ENCODE data around the gene CKAP5.
"Not testable (repeated sequence)": the region's sequence is repeated elsewhere in the genome, so short reads cannot be mapped to it uniquely, and the experiment has no call there.

Gene CKAP5

DNA sequence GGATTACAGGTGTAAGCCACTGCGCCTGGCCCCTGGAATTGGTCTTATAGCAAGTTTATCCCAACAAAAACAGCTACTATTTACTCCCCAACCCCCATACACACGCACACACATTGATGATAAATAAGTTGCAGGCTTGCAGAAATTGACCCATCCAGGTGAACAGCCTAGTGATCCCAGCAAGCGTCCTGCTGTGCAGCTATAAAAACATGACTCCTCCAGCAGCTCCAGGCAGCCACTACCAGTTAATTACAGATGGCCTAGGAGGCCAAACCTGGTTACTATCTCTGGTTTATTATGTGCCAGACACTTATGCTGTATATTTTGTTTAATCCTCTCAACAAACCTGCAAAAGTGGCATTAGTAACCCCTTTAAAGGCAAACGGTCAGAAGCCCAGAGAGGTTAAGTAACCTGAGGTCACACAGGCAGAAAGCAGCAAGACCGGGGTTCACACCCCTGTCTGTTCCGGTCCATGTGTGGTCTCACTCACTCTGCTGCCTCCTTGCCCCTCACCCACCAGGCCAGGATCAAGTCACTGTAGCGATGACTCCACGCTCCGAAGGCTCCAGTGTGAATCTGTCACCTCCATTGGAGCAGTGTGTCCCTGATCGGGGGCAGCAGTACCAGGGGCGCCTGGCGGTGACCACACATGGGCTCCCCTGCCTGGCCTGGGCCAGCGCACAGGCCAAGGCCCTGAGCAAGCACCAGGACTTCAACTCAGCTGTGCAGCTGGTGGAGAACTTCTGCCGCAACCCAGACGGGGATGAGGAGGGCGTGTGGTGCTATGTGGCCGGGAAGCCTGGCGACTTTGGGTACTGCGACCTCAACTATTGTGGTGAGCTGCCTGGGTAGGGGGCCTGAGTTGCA, 120.5 kb downstream of the CKAP5 start:
- no peak for DNase-seq

DNA sequence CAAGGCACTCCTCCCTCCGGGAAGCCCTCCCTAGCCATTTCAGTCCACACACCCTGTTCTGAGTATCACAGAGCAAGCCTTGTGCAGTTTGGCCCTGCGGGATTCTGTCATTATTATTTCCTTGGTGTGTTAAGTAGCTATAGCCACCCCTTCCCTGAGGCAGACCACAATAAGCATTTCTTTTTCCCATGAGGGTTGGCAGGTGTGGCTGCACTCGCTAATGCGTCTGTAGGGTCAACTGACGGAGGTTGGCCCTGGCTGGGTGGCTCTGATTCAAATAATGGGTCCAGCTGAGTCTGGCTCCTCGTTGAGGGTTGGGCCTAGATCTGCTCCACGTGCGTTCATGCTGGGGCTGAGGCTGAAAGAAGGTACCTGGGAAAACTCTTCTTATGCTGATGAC, 122.0 kb downstream of the CKAP5 start:
- no peak for DNase-seq

DNA sequence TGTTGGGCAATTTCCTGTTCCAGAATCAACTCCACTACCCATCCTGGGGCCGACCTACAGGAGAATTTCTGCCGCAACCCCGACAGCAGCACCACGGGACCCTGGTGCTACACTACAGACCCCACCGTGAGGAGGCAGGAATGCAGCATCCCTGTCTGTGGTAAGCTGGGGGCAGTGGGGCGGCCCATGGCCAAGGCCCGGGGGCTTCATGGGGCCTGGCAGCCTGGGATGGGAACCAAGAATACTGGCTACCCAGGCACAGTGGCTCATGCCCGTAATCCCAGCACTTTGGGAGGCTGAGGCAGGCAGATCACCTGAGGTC, 122.8 kb downstream of the CKAP5 start:
- no peak for DNase-seq

GRCh38 chr11:46722566-46723358, 123.3 kb downstream of the CKAP5 start:
- no peak for DNase-seq

- DNase-seq, result no peak
Measured at GRCh38 chr11:46721286-46721685, 124.8 kb downstream of the CKAP5 start.

DNA sequence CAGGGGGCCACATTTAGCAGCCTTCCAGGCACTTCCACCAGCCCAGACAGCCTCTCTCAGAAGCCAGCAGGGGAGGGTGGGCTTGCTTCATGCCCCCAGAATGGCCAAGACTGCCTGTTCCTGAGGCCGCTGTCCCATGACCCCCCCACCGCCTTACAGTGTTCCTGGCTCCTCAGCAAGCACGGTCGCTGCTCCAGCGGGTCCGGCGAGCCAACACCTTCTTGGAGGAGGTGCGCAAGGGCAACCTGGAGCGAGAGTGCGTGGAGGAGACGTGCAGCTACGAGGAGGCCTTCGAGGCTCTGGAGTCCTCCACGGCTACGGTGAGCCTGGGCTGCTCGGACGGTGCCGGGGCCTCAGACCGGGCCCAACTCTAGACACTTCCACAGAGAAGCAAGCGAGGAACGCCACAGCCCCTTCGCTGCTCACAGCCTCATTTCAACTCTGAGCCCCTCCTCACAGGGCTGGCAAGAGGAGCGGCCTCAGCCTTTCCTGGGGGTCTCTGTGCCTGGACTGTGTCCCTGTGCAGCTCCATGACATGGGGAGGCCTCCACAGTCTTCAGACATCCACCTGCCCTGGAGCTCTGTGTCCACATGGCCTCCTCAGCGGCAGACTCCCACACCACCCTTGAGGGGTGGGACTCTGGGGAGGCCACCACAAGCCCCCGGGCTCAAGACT, 126.4 kb downstream of the CKAP5 start:
- DNase-seq, result no peak

GRCh38 chr11:46719048-46719542, 127.0 kb downstream of the CKAP5 start, which contains the start of gene F2:
F2 (plus strand) TSS chr11:46719213; CDS start chr11:46719236, 23 bp downstream.
- no peak for DNase-seq

DNA sequence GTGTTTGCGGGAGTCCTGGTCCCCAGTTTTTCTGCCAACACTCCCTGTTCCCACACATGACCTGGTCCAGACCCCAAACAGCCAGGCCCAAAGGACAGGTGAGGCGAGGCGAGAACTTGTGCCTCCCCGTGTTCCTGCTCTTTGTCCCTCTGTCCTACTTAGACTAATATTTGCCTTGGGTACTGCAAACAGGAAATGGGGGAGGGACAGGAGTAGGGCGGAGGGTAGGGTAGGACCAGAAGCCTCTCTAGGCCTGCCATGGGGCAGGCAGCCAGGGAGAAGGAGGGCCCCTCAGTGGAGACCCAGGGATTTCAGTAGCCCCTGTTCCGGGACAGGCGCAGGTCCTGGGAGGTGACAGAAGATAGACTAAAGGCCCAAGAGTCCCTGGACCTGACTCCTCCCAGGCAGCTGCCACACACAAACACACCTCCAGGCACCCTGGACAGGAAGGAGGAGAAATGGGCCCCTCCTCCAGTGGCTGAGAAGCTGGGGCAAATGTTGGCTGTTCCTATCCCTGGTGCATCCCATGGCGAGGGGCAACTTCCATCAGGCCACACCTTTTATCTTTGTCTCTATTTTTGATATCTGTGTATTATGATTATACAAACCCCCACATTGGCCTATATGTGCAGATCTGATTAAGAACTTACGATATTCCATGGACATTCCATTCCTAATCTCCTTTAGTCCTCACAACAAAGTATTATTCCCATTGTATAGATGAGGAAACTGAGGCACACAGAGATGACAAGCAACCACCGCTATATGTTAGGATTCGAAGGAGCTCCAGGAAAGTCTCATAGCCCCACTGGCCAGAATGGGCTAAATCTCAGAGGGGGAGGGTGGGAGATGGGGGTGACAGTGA, 127.7 kb downstream of the CKAP5 start:
- no peak for DNase-seq

DNA sequence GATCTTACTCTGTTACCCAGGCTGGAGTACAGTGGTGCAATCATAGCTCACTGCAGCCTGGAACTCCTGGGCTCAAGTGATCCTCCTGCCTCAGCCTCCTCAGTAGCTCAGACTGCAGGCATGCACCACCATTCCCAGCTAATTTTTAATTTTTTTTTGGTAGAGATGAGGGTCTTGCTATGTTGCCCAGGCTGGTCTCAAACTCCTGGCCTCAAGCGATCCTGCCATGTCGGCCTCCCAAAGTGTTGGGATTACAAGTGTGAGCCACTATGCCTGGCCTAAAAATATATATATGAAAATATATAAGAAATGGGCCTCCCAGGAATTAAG, 128.3 kb downstream of the CKAP5 start:
- DNase-seq, result not testable (repeated sequence)

- DNase-seq, result no peak
Measured at GRCh38 chr11:46712874-46713576, 133.1 kb downstream of the CKAP5 start.

DNA sequence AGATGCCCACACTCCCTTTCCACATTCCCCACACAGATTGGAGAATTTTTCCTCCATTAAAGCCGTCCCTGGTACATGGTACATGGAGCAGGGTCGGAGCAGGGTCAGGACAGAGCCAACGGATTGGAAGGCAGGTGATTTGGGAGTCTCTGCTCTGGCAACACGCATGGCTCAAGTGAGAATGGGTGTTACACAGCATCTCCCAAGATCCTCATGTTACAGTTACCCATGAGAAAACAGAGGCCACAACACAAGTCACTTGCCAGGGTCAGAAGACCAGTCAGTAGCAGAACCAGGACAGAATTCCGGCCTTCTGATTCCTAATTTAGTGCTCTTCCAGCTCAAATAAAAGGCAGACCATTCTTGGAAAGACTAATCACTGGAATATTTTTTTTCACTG, 134.8 kb downstream of the CKAP5 start:
- DNase-seq, result no peak

DNA sequence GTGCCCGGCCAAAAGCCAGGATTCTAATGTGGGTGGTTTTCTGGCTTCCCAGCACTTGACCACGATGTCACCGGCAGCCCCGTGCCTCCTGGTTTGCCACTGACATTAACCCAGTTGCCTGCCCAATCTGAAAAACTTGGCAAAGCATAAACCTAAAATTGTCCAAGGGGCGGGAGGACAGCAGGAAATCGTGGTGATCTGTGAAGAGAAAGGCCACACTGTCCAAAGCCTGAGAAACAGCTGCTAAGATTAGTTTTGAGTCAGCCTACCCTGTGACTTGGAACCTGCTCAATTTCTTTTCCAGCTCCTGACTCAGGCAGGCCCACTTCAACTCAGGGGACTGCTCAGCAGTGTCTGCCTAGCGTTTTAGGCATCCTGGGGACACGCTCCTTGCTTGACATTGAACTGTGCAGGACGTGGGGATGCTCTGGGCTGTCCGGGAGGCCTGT, 135.2 kb downstream of the CKAP5 start:
- no peak for DNase-seq

- DNase-seq, result not testable (repeated sequence)
Measured at GRCh38 chr11:46709351-46709750, 136.7 kb downstream of the CKAP5 start.

DNA sequence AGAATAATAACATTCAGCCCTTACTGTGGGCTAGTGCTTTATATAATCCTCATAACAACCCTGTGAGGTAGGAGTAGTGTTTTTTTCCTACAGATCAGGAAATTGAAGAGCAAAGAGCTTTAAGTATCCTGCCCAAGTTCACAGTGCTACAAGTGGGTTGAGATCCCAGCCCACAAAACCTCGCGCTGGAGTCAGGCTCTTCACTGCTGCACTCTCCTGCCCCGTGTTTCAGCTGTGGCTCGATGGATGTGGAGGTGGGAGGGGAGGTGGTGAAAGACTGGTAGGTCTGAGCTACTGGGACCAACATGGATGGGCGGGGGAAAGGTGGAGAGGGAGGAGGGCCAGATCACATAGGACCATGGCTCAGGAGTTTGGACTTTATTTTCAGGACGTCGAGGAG, 139.2 kb downstream of the CKAP5 start:
- DNase-seq, result no peak

DNA sequence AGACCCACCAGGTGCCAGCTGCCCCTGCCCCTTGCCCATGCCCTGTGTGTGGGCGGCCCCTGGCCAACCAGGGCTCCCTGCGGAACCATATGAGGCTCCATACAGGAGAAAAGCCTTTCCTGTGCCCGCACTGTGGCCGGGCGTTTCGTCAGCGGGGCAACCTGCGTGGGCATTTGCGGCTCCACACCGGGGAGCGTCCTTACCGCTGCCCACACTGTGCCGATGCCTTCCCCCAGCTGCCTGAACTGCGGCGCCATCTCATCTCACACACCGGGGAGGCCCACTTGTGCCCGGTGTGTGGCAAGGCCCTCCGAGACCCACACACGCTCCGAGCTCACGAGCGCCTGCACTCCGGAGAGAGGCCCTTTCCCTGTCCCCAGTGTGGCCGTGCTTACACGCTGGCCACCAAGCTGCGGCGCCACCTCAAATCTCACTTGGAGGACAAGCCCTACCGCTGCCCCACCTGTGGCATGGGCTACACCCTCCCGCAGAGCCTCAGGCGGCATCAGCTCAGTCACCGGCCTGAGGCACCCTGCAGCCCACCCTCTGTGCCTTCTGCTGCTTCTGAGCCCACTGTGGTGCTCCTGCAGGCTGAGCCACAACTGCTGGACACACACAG, 140.9 kb downstream of the CKAP5 start:
- DNase-seq, result no peak

- DNase-seq, result no peak
Measured at GRCh38 chr11:46701078-46701654, 144.9 kb downstream of the CKAP5 start.

DNA sequence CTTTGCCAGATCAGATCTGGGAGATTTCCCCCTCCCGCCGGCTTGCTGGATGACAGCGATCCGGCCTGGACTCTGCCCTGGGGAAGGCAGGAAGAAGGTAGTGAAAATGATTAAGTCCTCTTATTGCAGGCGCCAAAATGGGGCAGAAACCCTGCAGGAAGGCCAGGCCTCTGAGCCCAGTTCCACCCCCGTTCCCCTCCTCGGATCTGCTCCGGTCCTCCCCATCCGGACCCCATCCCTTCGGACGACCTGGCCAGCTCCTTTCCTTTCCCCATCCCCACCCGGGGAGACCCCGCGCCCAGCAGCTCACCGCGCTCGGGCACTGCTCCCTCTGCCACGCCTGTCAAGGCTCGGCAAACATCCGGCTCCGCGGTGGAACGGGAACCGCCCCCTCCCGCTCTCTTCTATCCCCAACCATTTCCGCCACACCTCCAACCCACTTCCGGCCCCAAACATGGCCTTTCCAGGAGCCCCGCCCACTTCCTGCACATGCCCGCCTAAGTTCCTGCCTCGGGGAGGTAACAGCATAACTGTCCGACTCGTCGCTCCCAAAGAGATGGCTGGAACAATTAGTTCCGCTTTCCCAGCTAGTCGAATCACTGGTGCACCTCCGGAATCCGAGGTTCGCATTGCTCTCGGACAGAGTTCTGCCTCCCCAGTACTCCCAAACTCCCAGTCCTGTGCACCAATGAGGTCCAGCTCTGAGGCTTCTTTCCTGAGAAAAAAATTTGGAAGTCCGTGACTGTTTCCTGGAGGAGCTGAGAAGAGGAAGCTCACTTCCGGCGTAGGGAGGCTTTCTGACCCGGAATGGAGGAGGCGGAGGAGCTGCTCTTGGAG, 145.6 kb downstream of the CKAP5 start, which contains the start of the genes ARHGAP1 and ZNF408:
Gene ARHGAP1, minus strand, starts transcription at position 379 of the 837 bp plus-strand sequence. CDS start 4,512 bp downstream, outside the sequence.
Gene ZNF408, plus strand, starts transcription at position 791 of the 837 bp plus-strand sequence. Its CDS starts 17 bp downstream, at position 808.
- DNase-seq, result peak; percentile 98

- DNase-seq, result no peak
Measured at GRCh38 chr11:46698597-46698996, 147.5 kb downstream of the CKAP5 start.

GRCh38 chr11:46697723-46698122, 148.4 kb downstream of the CKAP5 start:
- DNase-seq, result no peak

- DNase-seq, result no peak
Measured at GRCh38 chr11:46697303-46697702, 148.8 kb downstream of the CKAP5 start.
